Endothelial cell (in vitro differentiated cells): ENCODE data around the gene CST7. TPM values are rescaled to one million over a fixed set of nuclear protein-coding genes. Genes with fewer than 3 reads are reported as not detected.

ENCODE experiments used
- DNase-seq: peaks from one replicate; pipeline ENCODE4 v3.0.0; 2021; ENCODE audit warnings: low spot score
- H3K27ac Mint-ChIP-seq: one replicate; pipeline ENCODE4 v1.8.0; 2021; ENCODE audit warnings: mixed read lengths, inconsistent platforms; ENCODE audit not compliant: unreplicated experiment
- H3K27me3 Mint-ChIP-seq: one replicate; pipeline ENCODE4 v1.8.0; 2021; ENCODE audit warnings: mild to moderate bottlenecking, moderate library complexity, mixed read lengths, inconsistent platforms; ENCODE audit not compliant: unreplicated experiment
- H3K36me3 Mint-ChIP-seq: one replicate; pipeline ENCODE4 v1.8.0; 2021; ENCODE audit warnings: mild to moderate bottlenecking, low read depth, mixed read lengths, inconsistent platforms; ENCODE audit not compliant: unreplicated experiment
- H3K4me1 Mint-ChIP-seq: one replicate; pipeline ENCODE4 v1.8.0; 2021; ENCODE audit warnings: mild to moderate bottlenecking, mixed read lengths, inconsistent platforms; ENCODE audit not compliant: unreplicated experiment
- H3K4me3 Mint-ChIP-seq: one replicate; pipeline ENCODE4 v1.8.0; 2021; ENCODE audit warnings: mild to moderate bottlenecking, mixed read lengths, inconsistent platforms; ENCODE audit not compliant: unreplicated experiment
- H3K9me3 Mint-ChIP-seq: one replicate; pipeline ENCODE4 v1.8.0; 2021; ENCODE audit warnings: mixed read lengths, inconsistent platforms; ENCODE audit not compliant: unreplicated experiment
- CTCF ChIP-seq: fragments of 200-600 bp; sonication (generic); IDR thresholded peaks from one replicate; pipeline ENCODE4 v1.5.0; 2021; ENCODE audit warnings: antibody characterized with exemption; ENCODE audit not compliant: unreplicated experiment
- total RNA-seq: library from RNA; stranded (reverse); fragmentation: NEBNext Ultra II Directional; extraction: Animal tissue kit (Norgen Biotek cat#: 25700); gene quantifications from one replicate; pipeline ENCODE4 v1.2.1, GENCODE V29; 2021; ENCODE audit not compliant: unreplicated experiment

Gene CST7
- total RNA-seq, 1 donor from 2014 or later, result not detected

DNA sequence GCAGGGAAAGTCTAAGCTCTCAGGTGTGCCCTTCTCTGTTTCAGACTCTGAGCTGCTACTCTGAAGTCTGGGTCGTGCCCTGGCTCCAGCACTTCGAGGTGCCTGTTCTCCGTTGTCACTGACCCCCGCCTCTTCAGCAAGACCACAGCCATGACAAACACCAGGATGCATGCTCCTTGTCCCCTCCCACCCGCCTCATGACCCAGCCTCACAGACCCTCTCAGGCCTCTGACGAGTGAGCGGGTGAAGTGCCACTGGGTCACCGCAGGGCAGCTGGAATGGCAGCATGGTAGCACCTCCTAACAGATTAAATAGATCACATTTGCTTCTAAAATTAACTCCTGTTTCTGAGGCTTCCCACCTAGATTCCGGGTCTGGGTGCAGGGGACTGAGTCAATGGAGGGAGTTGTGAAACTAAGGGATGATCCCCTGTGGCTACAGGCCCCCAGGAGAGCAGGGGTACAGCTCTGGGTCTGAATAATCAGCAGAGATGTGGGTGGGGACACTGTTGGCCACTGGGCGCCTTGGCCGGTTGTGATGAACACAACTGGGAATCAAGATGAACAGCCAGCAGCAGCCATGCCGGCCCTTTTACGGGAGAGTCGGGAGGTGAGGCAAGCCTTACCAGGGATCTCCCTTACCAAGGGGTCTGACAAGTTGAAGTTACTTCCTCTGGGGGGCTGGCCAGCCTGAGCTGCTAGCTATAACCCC is 10.7 kb downstream of the CST7 start:
- peaks cover 16% of the 10 kb centered on the region for H3K36me3 Mint-ChIP-seq
- H3K27me3 Mint-ChIP-seq, result no peaks in the 10 kb centered on the region
- no peak overlapping the region for H3K4me3 Mint-ChIP-seq
- H3K4me1 Mint-ChIP-seq, result no peaks in the 10 kb centered on the region
- DNase-seq, result no peak
- TF ChIP-seq CTCF, result no peak
- H3K9me3 Mint-ChIP-seq, result no peaks in the 10 kb centered on the region
- no peak overlapping the region for H3K27ac Mint-ChIP-seq

DNA sequence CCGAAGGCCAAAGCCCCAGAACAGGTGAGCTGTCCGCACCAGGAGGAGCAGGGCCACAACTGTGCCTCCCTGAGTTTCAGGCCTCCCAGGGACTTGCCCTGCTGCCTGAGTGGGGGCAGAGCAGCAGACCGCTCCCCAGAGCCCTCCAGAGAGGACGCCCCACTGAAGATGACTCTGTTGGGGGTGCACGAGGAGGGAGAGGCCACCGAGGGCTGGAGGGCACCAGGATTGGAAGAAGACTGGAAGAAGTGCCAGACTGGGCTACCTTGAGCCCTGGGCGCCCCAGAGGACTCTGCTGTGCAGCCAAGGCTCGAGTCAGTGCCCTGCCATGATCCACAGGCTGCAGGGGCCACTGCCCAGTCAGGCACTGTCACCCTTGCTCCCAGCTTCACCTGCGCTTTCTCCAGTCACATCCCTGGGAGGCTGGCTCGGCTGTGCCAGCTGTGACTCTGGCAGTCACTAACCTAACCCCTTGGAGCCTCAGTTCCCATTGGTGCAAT is 11.3 kb downstream of the CST7 start:
- Mint-ChIP-seq H3K27me3 (no peaks in the 10 kb centered on the region), H3K9me3 (no peaks in the 10 kb centered on the region), H3K36me3 (peaks cover 16% of the 10 kb centered on the region), H3K4me1 (no peaks in the 10 kb centered on the region), H3K4me3 (no peak overlapping the region), H3K27ac (no peak overlapping the region)
- DNase-seq, result no peak
- TF ChIP-seq CTCF, result no peak

- Mint-ChIP-seq H3K36me3 (peaks cover 16% of the 10 kb centered on the region), H3K4me1 (no peaks in the 10 kb centered on the region), H3K9me3 (no peaks in the 10 kb centered on the region), H3K27me3 (no peaks in the 10 kb centered on the region), H3K4me3 (no peak overlapping the region), H3K27ac (no peak overlapping the region)
- DNase-seq, result no peak
- no peak for TF ChIP-seq CTCF
Observed at GRCh38 chr20:24960861-24961260, 11.8 kb downstream of the CST7 start.

- Mint-ChIP-seq H3K4me3 (no peak overlapping the region), H3K27me3 (no peaks in the 10 kb centered on the region)
- no peak for DNase-seq
Observed at GRCh38 chr20:24961384-24962181, 12.5 kb downstream of the CST7 start.

More at GRCh38 chr20:24961384-24962181, 12.5 kb downstream of the CST7 start:
- Mint-ChIP-seq H3K27ac (no peak overlapping the region), H3K4me1 (no peaks in the 10 kb centered on the region), H3K9me3 (no peaks in the 10 kb centered on the region), H3K36me3 (peaks cover 19% of the 10 kb centered on the region)
- no peak for TF ChIP-seq CTCF
